Fibroblast of peridontal ligament (primary cell): ENCODE measurements around the gene PYGO2.
"Not testable (repeated sequence)": the region's sequence is repeated elsewhere in the genome, so short reads cannot be mapped to it uniquely, and the experiment has no call there.

Experiments
- DNase-seq: peaks from one replicate; pipeline ENCODE4 v3.0.0-alpha.2; 2010; ENCODE audit errors: extremely low read depth

PYGO2 gene

GRCh38 chr1:154910851-154911250, 50.7 kb downstream of the PYGO2 start:
- DNase-seq, result no peak

DNA sequence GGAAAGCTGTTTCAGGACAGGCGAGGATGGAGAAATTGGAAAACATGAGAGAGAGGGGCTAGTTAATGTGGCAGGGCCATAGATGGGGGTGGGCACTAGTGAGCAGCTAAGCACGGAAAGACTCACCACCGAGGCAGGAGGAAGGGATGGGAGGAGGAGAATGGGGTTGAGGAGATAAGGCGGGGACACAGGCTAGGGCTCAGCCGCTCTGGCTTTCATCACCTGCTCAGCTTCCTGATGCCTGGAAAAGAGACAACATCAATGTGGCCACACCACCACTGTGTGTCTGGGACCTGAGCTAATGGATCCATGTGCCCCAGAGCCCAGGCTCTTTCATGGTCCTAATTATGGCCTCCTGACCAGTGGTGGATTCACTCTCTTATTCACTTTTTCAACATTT, 52.6 kb downstream of the PYGO2 start:
- no peak for DNase-seq

DNA sequence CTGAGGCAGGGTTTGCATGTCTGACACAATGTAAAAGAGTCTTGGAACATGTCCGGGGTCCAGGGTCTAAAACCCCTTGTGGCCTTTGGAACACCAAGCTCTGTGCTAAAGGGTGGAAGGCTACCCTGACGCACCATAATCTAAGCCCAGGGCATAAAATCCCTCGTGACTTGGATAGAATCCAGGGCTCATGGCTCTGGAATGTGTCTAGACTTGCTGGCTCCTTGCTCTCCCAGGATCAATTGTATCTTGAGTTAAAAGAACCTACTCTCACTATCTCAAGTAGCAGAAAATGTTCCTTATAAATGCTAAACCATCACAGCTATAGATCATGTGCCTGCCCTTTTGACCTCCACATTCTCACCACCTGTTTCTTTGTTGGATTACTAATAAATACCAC, 53.5 kb downstream of the PYGO2 start:
- DNase-seq, result not testable (repeated sequence)
